Measurements from ENCODE around the gene USP12.
"Not testable (repeated sequence)": the region's sequence is repeated elsewhere in the genome, so short reads cannot be mapped to it uniquely, and the experiment has no call there.

Gene USP12

GRCh38 chr13:27080018-27080948 is 91.3 kb downstream of the USP12 start:
- no peak for DNase-seq (ENCODE audit: low read depth in 4 of 4, low spot score in 1 of 4)

DNA sequence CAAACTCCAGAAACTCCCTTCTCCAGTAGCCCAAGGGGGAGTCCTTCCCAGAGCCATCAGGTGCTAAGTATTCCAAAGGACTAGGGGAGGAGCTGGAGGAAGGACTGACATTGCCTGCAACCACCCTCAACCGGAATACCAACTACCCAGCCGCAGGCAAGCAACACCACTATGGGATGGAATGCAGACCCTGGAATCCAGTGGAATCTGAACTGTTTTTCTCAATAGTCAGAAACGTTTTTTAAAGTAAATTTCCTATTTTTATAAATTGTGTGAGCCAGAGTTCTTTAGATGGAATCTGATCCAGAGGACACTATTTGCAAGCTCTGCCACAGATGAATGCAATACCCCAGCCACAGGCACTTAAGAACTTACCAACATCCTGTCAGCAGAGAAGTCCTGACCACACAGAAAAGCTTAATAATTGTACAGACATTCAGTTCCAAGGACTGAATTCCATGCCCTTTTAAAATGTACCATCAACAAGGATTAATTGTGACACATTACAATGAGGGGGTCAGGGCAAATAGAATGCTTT is 92.1 kb downstream of the USP12 start:
- DNase-seq (ENCODE audit: low read depth in 4 of 4, low spot score in 1 of 4): no peak

- DNase-seq (ENCODE audit: low read depth in 4 of 4, low spot score in 1 of 4): no peak
Measured at GRCh38 chr13:27077451-27077850, 94.2 kb downstream of the USP12 start.

- DNase-seq (ENCODE audit: low read depth in 4 of 4, low spot score in 1 of 4): no peak
Measured at GRCh38 chr13:27076421-27076820, 95.2 kb downstream of the USP12 start.

DNA sequence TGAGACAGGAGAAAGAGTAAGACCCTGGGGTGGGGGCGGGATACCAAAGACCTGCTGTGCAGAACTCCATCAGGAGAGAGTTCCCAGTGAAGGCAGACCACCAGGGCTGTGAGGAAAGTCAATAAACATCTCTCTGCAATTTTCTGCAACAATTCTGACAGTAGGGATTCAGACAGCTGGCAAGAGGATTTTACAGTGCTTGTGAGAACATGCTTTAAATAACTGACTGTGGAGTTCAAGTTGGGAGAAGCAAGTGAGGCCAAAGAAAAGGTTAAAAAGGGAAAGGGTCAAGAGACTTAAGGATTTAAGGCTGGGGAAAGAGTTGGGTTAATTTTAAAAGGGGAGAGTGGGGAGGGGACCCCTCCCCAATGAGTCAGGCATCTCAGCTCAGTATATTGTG is 98.4 kb downstream of the USP12 start:
- DNase-seq (ENCODE audit: low read depth in 4 of 4, low spot score in 1 of 4): no peak

DNA sequence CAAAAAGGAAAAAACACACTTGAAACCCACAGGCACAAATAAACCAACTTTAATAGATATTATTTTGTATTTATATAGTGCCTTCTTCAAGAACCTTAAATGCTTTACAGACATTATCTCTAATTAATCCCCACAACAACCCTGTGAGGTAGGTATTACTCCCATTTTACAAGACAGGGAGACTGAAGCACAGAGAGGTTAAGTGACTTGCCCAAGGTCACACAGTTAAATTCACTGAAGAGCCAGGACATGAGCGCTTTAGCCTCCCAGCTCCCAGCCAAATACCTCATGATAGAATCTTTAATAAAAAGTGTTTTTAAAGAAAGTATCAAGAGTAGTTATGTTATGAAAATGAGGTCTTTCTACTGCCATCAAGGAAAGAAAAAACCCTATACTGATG is 105.5 kb downstream of the USP12 start:
- not testable (repeated sequence) for DNase-seq (ENCODE audit: low read depth in 4 of 4, low spot score in 1 of 4)

DNA sequence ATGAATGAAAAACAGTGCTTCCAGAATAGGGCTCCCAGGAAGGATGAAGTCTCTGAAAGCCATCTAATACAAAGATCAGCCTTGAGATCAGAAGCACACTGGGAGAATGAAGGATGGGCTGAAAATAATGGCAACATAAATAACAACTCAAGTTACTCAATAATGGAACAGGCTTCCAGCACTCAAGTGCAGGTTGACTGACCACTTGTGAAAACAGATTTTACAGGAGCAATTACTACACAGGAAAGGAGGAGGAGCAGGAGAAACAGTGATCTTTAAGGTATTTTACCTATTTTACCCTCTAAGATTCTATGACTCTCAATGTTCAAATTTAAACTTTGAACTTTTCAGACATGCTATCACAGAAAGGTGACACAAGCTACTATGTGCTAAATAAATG is 106.0 kb downstream of the USP12 start:
- DNase-seq (ENCODE audit: low read depth in 4 of 4, low spot score in 1 of 4): no peak

DNA sequence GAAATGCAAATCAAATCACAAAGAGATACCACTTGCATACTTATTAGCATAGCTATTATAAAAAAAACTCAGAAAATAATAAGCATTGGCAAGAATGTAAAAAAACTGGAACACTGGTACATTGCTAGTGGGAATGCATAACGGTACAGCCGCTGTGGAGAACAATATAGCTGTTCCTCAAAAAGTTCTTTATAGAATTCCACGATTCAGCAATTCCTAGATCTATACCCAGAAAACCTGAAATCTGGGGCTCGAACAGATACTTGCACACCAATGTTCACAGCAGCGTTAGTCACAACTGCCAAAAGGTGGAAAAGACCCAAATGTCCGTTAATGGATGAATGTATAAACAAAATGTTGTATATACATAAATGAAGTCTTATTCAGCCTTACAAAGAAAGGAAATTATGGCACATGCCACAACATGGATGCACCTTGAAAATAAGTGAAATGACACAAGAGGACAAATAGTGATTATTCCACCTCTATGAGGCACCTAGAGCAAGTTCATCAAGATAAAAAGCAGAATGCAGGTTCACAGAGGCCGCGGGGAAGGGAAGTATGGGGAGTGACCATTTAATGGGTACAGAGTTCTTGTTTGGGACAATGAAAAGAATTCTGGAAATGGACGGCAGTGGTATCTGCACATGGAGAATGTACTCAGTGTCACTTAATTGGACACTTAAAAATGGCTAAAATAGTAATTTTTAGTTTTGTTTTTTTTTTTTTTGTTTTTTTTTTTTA is 107.2 kb downstream of the USP12 start:
- no peak for DNase-seq (ENCODE audit: low read depth in 4 of 4, low spot score in 1 of 4)

DNA sequence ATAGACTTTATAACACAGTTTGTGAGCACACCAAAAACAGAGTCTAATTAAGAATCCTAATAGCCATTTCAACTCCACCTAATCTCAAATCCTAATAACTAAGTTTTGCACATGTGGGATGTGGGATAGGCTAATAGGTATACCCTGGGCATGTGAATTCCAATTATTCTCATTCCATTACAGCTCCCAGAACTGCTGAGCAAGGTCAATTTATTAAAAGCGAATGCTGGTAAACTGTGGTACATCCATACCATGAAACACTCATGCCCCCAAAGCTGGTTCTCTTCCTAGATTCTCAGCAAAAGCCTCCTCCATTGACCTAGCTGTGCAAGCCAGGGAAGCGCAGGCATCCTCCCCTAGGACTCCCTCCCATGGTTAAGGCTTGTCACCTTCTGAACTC is 113.8 kb downstream of the USP12 start:
- no peak for DNase-seq (ENCODE audit: low read depth in 4 of 4, low spot score in 1 of 4)

GRCh38 chr13:27055526-27055925 is 116.1 kb downstream of the USP12 start:
- no peak for DNase-seq (ENCODE audit: low read depth in 4 of 4, low spot score in 1 of 4)

DNA sequence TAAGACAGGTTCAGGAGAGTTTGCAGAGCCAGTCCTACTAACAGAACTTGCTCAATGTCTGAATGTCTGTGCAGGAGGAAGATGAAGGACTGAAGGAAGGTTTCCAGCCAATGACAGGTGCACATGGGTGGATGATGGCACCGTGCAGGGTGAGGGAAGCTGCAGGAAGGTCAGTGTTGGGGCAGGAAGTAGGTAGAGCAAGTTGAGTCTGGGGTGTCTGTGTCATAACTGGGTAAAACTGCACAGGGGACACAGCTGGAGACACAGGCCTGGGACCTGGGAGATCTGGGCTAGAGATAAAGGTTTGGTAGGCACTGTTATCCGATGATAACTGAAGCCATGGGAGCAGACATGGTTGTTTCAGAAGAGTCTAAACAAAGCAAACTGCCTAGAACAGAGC is 116.9 kb downstream of the USP12 start:
- DNase-seq (ENCODE audit: low read depth in 4 of 4, low spot score in 1 of 4): no peak

DNA sequence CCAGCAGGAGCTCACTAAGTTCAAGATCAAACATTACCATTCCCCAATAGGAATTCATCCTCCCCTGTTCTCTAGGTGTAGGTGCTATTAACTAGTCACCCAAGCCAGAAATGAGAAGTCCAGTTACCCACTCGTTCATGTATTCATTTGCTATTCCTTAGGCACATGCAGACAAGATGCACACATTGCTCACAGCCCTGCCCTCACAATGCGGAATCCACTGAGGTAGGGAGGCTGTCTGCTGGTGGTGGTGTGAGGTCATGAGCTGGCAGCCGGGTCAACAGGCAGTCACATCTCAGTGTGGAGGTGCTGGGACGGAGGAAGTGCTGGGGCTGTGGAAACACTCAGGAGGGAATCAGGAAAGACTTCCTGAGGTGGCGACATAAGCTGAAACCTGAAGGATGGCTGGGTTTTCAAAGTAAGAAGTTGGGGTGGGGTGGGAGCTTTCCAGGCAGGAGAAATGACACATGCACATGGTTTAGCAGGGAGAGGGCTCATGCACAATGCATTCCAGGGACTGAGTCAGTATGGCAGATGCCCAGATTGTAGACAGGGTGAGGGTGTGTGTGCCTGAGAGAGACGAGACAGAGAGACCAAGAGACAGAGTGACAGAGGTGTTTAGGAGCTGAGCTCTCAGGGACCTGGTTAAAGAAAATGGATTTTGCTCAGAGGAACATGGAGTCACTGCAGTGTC is 117.6 kb downstream of the USP12 start:
- no peak for DNase-seq (ENCODE audit: low read depth in 4 of 4, low spot score in 1 of 4)

DNA sequence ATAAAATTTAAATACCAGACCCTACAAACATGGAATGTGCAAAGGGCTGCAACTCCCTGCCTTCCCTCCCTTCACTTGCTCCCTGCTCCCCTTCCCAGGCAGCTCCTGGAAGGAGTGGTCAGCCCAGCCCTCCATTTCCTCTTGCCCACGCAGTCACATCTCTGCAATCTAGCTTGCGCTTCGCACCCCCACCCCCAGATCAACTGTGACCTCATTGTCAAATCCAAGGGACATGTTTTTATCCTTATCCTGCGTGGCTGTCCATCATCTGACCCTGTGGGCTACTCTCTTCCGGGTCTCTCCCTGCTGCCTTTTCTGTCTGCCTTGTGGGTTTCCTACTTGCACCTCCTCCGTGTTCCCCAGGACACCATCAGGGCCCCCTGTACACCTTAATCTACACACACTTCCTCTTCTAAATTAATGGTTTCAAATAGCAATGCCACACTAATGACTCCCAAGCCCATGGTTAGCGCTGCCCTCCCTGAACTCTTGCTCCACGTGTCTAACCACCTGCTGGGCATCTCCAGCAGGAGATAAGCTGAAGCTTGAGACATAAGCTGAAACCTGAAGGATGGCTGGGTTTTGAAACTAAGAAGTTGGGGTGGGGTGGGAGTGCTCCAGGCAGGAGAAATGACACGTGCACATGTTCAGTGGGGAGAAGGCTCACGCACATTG is 118.3 kb downstream of the USP12 start:
- no peak for DNase-seq (ENCODE audit: low read depth in 4 of 4, low spot score in 1 of 4)

DNA sequence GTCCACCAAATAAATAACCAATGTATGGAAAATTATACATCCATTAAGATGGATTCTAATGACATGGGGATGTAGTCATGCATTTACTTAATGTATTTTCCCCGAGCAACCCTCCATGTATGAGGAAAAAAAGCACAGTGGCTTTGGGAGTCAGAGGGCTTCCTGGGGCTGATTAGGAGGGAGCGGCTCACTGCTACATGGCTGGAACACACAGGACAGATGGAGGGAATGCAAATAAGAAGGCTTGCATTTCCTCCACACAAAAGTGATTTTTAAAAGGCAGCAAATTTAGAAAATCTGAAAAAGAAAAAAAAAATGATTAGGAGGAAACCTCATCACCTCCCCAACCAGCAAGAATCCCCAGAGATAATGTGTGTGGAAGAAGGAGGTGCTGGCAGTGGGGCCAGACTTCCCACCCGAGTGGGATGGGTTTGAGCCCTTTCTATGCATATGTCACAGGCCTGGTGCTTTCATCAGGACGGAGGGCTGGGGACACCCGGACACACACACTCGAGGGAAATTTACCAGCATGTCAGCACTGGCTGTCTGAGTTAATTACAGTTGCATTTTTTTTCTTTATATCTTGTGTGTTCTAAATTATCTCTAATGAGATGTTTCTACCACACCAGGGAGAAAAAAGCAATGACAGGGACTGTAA is 118.9 kb downstream of the USP12 start:
- DNase-seq (ENCODE audit: low read depth in 4 of 4, low spot score in 1 of 4): no peak

- no peak for DNase-seq (ENCODE audit: low read depth in 4 of 4, low spot score in 1 of 4)
Measured at GRCh38 chr13:27047081-27047480, 124.5 kb downstream of the USP12 start.

DNA sequence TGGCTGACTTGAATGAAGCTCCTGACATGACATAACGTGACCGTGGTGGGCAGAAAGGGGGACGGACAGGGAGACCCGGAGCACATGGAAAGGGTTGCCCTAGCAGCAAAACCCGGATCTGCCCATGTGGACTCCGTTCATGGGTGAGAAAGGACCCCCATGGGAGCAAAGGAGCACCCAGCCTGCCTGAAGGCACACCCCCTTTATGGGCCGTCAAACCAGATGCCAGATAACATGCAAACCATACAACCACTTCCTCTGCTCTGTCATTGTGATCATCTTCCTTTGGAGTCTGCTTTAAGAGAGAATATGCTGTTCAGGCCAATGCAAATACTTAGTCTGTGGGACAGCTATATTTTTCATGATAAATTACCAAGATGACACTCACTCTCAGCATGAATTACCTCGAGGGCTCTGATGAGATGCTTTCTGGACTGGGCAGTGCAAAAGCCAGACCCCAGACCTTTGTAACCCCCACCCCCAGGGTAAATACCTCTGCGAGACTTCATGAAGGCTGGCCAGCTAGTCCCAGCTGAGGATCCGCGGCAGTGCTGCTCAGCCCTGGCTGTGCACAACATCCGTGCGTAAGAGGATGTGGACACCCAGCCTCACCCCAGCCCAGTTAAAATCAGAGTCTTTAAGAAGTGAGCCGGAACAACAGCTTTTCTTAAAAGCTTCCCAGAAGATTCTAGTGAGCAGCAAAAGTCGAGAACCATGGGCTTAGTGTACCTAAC is 126.6 kb downstream of the USP12 start:
- no peak for DNase-seq (ENCODE audit: low read depth in 4 of 4, low spot score in 1 of 4)

DNA sequence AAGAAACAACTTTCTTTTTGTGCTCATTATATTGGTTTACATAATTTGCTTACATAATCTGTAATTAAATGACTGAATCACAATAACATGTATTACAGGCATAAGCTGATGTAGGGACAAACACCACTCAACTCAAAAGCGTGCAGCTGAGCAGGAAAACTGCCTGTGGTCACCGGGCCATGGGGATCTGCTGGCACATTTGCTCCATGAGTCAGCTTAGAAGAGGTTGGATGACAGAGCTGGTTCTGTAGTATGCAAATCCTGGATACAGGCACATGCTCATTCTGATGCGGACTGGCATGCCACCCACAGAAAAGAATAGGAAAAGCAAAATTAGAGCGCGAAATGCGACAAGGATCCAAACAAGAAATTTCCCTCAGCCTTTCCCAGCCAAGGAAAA is 128.6 kb downstream of the USP12 start:
- no peak for DNase-seq (ENCODE audit: low read depth in 4 of 4, low spot score in 1 of 4)

DNA sequence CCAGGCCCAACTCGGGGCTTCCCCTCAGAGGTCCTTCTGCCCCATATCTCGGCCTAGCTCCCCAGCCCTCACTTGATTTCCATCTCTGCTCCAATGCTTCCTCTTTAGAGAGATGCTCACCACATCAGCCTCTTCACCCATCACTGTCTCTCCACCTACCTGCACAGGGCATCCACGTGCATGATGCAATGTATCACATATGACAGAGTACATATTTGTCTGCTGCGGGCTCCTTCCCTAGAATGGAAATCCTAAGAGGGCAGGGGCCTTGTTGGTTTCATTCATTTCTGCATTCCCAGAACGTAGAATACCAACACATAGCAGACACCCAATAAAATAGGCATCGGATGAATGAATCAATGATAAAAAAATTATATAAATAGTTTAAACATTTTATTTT is 130.3 kb downstream of the USP12 start:
- no peak for DNase-seq (ENCODE audit: low read depth in 4 of 4, low spot score in 1 of 4)

DNA sequence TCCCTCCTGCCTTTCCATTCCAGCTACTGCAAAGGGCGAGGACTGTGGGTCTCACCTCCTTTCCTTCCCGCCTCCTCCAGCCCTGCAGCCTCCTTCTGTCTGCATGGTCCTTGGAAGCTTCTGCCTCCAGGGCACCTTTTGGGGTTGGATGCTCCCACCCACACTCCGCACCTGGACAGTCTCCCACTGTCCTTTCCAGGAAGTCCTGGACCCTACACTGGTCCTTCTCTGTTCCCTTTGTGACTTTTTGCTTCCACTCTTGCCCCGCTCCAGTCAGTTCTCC is 130.8 kb downstream of the USP12 start:
- no peak for DNase-seq (ENCODE audit: low read depth in 4 of 4, low spot score in 1 of 4)

DNA sequence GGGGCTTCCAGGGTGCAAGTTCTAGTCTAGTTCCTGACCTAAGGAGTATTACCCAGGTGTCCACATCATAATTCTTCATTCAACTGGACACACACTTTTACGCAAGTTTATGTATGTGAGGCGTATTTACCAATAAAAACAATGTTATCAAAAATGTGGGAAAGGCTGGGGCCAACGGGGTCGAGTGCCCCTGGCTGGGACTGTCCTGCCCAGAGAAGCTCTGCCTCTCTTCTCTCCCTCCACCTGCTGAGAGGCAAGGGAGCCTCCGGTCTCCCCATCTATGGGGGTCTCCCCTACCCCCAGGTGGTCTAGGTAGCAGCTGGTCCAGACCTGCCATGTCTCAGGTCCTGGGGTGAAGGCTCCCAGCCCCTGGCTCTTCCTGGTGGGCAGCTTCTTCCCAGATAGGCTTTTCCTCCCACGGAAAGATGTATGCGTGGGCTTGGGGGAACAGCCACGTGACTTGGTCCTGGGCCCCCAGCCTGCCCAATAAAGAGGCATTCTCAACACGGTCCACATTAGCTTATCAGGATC is 132.4 kb downstream of the USP12 start:
- DNase-seq (ENCODE audit: low read depth in 4 of 4, low spot score in 1 of 4): no peak

All from stimulated activated CD4-positive, alpha-beta T cell treated with anti-CD3 and anti-CD28 coated beads, Interleukin-1b, Interleukin-23, amount 100 ng/mL, for 24 hours (primary cell).